Transverse colon (tissue), 4 donors: Measurements from ENCODE around the gene AFF1. TPM values are rescaled to one million over a fixed set of nuclear protein-coding genes. Genes with fewer than 3 reads are reported as not detected.

Source experiments
- DNase-seq: peaks from one replicate; pipeline ENCODE4 v3.0.0-alpha.2; 2019
- H3K27ac ChIP-seq, 4 donors: fragments of 200-600 bp; sonication (generic); 2 replicates each; pipeline ENCODE4 v1.5.1; 2016 to 2018; ENCODE audit warnings: inconsistent platforms in 4 of 4
- H3K27me3 ChIP-seq: fragments of 200-600 bp; sonication (generic); 2 replicates; pipeline ENCODE4 v1.5.1; 2017; ENCODE audit warnings: inconsistent platforms
- H3K36me3 ChIP-seq, 4 donors: fragments of 200-600 bp; sonication (generic); 2 replicates each; pipeline ENCODE4 v1.5.1; 2017 to 2019; ENCODE audit warnings: inconsistent platforms in 4 of 4
- H3K4me1 ChIP-seq, 4 donors: fragments of 200-600 bp; sonication (generic); 2 replicates each; pipeline ENCODE4 v1.5.1; 2017 to 2020; ENCODE audit warnings: inconsistent platforms in 4 of 4
- H3K4me3 ChIP-seq, 4 donors: fragments of 200-600 bp; sonication (generic); 1 replicate in 1 of 4; 2 replicates in 3 of 4; pipeline versions ENCODE4 v1.5.1 to v1.6.1; 2017 to 2019; ENCODE audit warnings: inconsistent platforms in 4 of 4
- H3K9me3 ChIP-seq, 2 donors: fragments of 200-600 bp; sonication (generic); 2 replicates each; pipeline ENCODE4 v1.5.1; 2017 to 2019; ENCODE audit warnings: inconsistent platforms in 2 of 2
- CTCF ChIP-seq, 5 experiments: fragments of 200-600 bp in 3 of 5; fragments of 450-650 bp in 2 of 5; sonication (generic) in 3 of 5; IDR thresholded peaks; 1 replicate in 2 of 5; 2 replicates in 3 of 5; pipeline ENCODE4 v1.5.1; 2016 to 2017; ENCODE audit warnings: antibody characterized with exemption in 5 of 5, inconsistent platforms in 3 of 5, mild to moderate bottlenecking in 2 of 5, moderate library complexity in 1 of 5
- EP300 ChIP-seq: sonication (generic); formaldehyde crosslinking; IDR thresholded peaks from one replicate; pipeline ENCODE4 v1.6.1; 2017; ENCODE audit warnings: antibody characterized with exemption, low read depth
- POLR2A ChIP-seq: fragments of 450-650 bp; IDR thresholded peaks from one replicate; pipeline ENCODE4 v1.6.1; 2016; ENCODE audit warnings: antibody characterized with exemption, mild to moderate bottlenecking, moderate library complexity
- POLR2AphosphoS5 ChIP-seq, 3 donors: sonication (generic); formaldehyde crosslinking; IDR thresholded peaks; one replicate each; pipeline ENCODE4 v1.6.1; 2016; ENCODE audit warnings: antibody characterized with exemption in 3 of 3
- WGBS, 2 donors: methylation state at CpG; one replicate each; pipeline ENCODE4 v1.1.5; 2018; ENCODE audit warnings: low coverage in 1 of 2; 5-methylcytosine and 5-hydroxymethylcytosine counted together
- in situ Hi-C, 4 donors: fragments of 200-750 bp; cut with MboI; loops; one replicate each; pipeline versions ENCODE4 v1.15.0 to v1.15.1; 2017; ENCODE audit warnings: low sequenced_read_pairs in 3 of 4, low pct_ligation_motif_present in 1 of 4, low pct_unique_long_range_greater_than_20kb in 1 of 4
- intact Hi-C: fragments of 100-400 bp; cut with DNase I; formaldehyde crosslinking; loops from one replicate; pipeline ENCODE4 v1.15.1; 2023; ENCODE audit warnings: low total_unique reads
- total RNA-seq, 4 donors: library from RNA; depleted of rRNA; stranded (reverse); fragments of >200 nt; gene quantifications; one replicate each; pipeline ENCODE4 v1.1.0, GENCODE V29; 2016

The AFF1 gene
- total RNA-seq, 4 donors from 2014 or later, result 77.1 to 151 (median 97.0) TPM

GRCh38 chr4:87087420-87087819, 152.6 kb downstream of the AFF1 start:
- intact Hi-C loops, result loop anchor here (10.0 kb wide), 1 partner anchor 83 kb away; no protein-coding TSS in a partner anchor

GRCh38 chr4:87088186-87088585, 153.4 kb downstream of the AFF1 start:
- WGBS, 2 donors, result 92 to 93% methylated on average over 7 to 8 of the region's 8 CpGs
- no peak for TF ChIP-seq EP300
- no peak for TF ChIP-seq POLR2AphosphoS5 (IDR thresholded peaks at IDR 0.05)
- TF ChIP-seq CTCF (IDR thresholded peaks at IDR 0.05), result no peak
- no peak for TF ChIP-seq POLR2A
- Histone ChIP-seq H3K4me3 (no peak overlapping the region), H3K27ac (no peak overlapping the region), H3K36me3 (peaks cover 0 to 7% (median 0%) of the 10 kb centered on the region in 4 donors), H3K9me3 (no peaks in the 10 kb centered on the region), H3K4me1 (peaks cover 6 to 36% (median 26%) of the 10 kb centered on the region in 4 donors), H3K27me3 (no peaks in the 10 kb centered on the region)
- intact Hi-C loops, result loop anchor here (10.0 kb wide), 1 partner anchor 83 kb away; no protein-coding TSS in a partner anchor
- in situ Hi-C loops, result no loop called here
- DNase-seq, result no peak

More at GRCh38 chr4:87087420-87087819, 152.6 kb downstream of the AFF1 start:
- no peak for DNase-seq
- TF ChIP-seq EP300 (no peak), POLR2A (no peak), CTCF (IDR thresholded peaks at IDR 0.05) (no peak), POLR2AphosphoS5 (IDR thresholded peaks at IDR 0.05) (no peak)
- Histone ChIP-seq H3K4me1 (peaks cover 9 to 34% (median 19%) of the 10 kb centered on the region in 4 donors), H3K4me3 (no peak overlapping the region), H3K27me3 (no peaks in the 10 kb centered on the region), H3K36me3 (peaks cover 0 to 7% (median 0%) of the 10 kb centered on the region in 4 donors), H3K9me3 (no peaks in the 10 kb centered on the region), H3K27ac (peak overlapping the region in 2 of 4 donors; percentile 3 to 5)
- 76% methylated on average over 1 of the region's 1 CpG; no CpG with 5 or more reads in 1 of the 2 donors for WGBS, 2 donors
- in situ Hi-C loops, result no loop called here

DNA sequence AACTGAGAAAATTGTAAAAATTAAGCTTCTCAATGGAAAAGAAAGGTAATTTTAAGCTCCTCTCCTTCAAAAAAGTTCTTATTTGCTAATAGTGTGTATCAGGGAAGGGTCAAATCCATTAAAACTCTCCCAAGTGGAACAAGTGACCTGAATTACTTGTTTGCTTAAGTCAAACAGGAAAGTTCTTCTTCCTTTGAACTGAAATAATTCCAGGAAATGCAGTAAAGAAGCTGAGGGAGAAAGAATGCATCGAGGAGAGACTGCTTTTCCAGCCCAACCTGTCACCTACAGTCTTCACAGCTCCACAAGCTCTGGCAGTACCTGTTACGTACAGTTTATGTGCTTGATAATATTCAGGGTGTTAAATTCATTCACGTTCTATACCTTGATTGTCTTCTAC, 154.6 kb downstream of the AFF1 start:
- no peaks in the 10 kb centered on the region for H3K27me3 ChIP-seq
- intact Hi-C loops (loop anchor here (10.0 kb wide), 1 partner anchor 85 kb away; no protein-coding TSS in a partner anchor), in situ Hi-C loops (no loop called here)
- no peak for TF ChIP-seq POLR2AphosphoS5 (IDR thresholded peaks at IDR 0.05)
- TF ChIP-seq EP300, result no peak
- no peak for TF ChIP-seq POLR2A
- TF ChIP-seq CTCF (IDR thresholded peaks at IDR 0.05), result no peak
- peaks cover 6 to 33% (median 29%) of the 10 kb centered on the region in 4 donors for H3K4me1 ChIP-seq
- no peak for DNase-seq
- 38 to 45% methylated on average over 3 of the region's 3 CpGs for WGBS, 2 donors
- H3K27ac ChIP-seq, result peak overlapping the region in 2 of 4 donors; percentile 21 to 25
- no peaks in the 10 kb centered on the region for H3K9me3 ChIP-seq
- H3K4me3 ChIP-seq, result no peak overlapping the region
- peaks cover 0 to 7% (median 0%) of the 10 kb centered on the region in 4 donors for H3K36me3 ChIP-seq

- in situ Hi-C loops, result loop anchor here in 3 of 4 donors (5.0 to 10.0 kb wide), 2 partner anchors 166 to 168 kb away; no protein-coding TSS in a partner anchor
- Histone ChIP-seq H3K36me3 (peaks cover 0 to 7% (median 0%) of the 10 kb centered on the region in 4 donors), H3K27ac (no peak overlapping the region), H3K4me1 (peaks cover 6 to 32% (median 28%) of the 10 kb centered on the region in 4 donors), H3K27me3 (no peaks in the 10 kb centered on the region), H3K4me3 (no peak overlapping the region), H3K9me3 (no peaks in the 10 kb centered on the region)
- intact Hi-C loops, result no loop called here
- DNase-seq, result no peak
- WGBS, 2 donors, result 95 to 96% methylated on average over 3 of the region's 3 CpGs
- TF ChIP-seq POLR2A, result no peak
- no peak for TF ChIP-seq EP300
- no peak for TF ChIP-seq POLR2AphosphoS5 (IDR thresholded peaks at IDR 0.05)
- no peak for TF ChIP-seq CTCF (IDR thresholded peaks at IDR 0.05)
Observed at GRCh38 chr4:87090305-87090704, 155.5 kb downstream of the AFF1 start.
